HG03095 (cell line): ENCODE measurements around the gene UPF1.
"Not testable (repeated sequence)": the region's sequence is repeated elsewhere in the genome, so short reads cannot be mapped to it uniquely, and the experiment has no call there.

Experiments used
- ATAC-seq: cut with Tn5 transposase; IDR thresholded peaks from one replicate; pipeline ENCODE4 v1.9.1; 2021; ENCODE audit warnings: moderate library complexity; ENCODE audit not compliant: unreplicated experiment

UPF1 gene

GRCh38 chr19:18908917-18909619 lies 77.3 kb downstream of the UPF1 start:
- ATAC-seq = no peak

- no peak for ATAC-seq
These were observed 78.3 kb downstream of the UPF1 start for GRCh38 chr19:18910010-18910409.

- no peak for ATAC-seq
These were observed 79.2 kb downstream of the UPF1 start for GRCh38 chr19:18910801-18911436.

- no peak for ATAC-seq
These were observed 81.2 kb downstream of the UPF1 start for GRCh38 chr19:18912933-18913332.

GRCh38 chr19:18913466-18913865 lies 81.7 kb downstream of the UPF1 start:
- ATAC-seq = no peak

- no peak for ATAC-seq
These were observed 83.9 kb downstream of the UPF1 start for GRCh38 chr19:18915639-18916038.

- not testable (repeated sequence) for ATAC-seq
These were observed 85.8 kb downstream of the UPF1 start for GRCh38 chr19:18917593-18917992.
